GM18517 (cell line): ENCODE measurements around the gene BPIFB6.

Source experiments
- ATAC-seq: cut with Tn5 transposase; IDR thresholded peaks from one replicate; pipeline ENCODE4 v1.9.1; 2021; ENCODE audit warnings: mild to moderate bottlenecking, moderate library complexity; ENCODE audit not compliant: unreplicated experiment

BPIFB6 gene, protein sequence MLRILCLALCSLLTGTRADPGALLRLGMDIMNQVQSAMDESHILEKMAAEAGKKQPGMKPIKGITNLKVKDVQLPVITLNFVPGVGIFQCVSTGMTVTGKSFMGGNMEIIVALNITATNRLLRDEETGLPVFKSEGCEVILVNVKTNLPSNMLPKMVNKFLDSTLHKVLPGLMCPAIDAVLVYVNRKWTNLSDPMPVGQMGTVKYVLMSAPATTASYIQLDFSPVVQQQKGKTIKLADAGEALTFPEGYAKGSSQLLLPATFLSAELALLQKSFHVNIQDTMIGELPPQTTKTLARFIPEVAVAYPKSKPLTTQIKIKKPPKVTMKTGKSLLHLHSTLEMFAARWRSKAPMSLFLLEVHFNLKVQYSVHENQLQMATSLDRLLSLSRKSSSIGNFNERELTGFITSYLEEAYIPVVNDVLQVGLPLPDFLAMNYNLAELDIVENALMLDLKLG

DNA sequence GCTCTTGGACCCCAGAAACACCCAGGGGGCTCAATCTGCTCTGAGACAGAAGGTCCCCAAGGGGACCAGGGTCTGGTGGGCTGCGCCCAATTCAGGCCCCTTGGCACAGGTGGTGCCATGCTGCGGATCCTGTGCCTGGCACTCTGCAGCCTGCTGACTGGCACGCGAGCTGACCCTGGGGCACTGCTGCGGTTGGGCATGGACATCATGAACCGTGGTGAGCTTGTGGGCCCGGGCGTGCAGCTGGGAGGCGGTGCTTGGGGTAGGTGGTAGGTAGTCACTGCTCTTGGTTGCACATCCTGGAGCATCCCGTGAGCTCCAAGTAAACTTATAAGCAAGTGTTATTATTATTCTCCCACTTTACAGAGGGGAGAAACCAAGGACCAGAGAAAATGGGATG, at the start of gene BPIFB6:
Gene BPIFB6 (plus strand): TSS at position 118 of the 400 bp plus-strand sequence. CDS start 0 bp downstream, at position 118.
- no peak for ATAC-seq

GRCh38 chr20:32982617-32983458, 48.6 kb upstream of the BPIFB6 start:
- no peak for ATAC-seq

DNA sequence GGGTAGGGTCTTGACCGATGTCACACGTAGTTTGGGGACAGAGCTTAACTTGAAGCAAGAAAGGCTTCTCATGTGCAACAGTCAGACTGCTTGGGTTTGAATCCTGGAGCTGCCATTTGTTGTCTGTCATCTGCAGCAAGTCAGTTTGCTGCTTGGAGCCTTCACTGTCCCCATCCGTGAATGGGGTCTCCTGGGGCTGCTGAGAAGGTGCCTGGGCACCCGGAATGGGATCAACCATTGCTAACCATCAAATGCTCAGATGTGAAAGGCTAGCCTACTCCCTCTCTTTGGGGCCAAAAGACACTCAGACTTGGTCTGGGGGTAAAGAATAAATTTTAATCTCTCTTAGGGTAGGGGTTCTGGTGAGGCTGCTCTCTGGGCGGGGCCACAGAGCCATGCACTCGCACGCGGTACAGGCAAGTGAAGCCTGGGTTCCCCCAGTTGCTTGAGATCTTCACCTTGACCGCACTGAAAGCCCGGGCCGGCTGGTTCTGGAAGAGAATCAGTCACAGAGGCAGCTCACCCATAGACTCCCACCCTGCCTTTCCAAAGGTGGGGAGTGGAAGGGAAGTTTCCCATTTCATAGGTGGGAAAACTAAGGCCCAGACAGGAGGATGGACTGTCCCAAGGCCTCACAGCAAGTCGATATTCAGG, 47.9 kb upstream of the BPIFB6 start:
- ATAC-seq: no peak

DNA sequence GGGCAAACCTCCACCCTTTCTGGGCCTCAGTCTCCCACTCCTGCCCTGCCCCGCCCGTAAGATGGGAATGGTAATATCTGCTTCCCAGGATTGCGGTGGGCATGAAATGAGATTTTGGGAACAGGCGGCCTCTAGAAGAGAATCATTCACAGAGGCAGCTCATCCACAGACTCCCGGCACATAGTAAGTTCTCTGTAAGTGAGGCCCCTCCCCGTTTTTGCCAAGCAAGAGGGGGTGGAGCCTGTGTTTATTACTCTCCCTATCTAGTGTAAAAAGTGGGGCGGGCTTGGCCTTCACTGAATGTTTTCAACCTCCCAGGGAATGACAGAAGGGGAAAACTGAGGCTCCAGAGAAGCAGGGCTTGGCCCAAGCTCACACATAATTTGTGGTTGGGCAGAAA, 47.3 kb upstream of the BPIFB6 start:
- no peak for ATAC-seq

DNA sequence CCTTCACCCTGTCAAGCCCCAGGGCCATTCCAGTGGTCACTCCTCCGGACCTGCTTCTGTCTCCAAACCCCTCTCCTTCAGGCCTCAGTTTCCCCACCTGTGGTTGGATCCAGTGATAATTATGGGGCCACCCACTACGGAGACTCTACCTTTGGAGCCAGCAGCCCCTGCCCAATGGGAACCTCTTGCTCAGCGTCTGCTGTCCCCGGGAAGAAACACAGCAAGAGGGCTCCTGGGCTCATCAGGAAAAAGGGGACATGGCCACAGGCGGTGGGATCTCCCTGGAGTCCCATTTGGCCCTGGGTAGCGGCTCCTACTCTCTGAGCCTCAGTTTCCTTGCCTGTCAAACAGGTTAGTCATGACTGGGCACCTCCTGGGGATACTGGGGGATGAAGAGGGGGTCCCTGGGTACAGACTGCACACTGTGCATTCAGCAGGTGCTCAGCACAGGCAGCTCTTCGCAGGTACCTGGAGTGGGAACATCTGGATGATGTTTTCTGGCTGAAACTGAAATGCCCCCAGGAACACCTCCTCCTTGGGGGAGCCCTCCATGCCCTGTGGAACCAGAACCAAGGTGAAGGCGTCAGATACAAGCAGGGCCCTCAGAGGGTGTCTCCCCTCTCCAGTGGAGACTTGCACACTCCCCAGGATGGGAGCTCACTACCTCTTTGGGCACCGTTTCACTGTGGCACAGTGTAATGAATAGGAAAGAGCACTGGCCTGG, 46.7 kb upstream of the BPIFB6 start:
- ATAC-seq: no peak

- no peak for ATAC-seq
Observed at GRCh38 chr20:32985596-32985995, 45.9 kb upstream of the BPIFB6 start.

DNA sequence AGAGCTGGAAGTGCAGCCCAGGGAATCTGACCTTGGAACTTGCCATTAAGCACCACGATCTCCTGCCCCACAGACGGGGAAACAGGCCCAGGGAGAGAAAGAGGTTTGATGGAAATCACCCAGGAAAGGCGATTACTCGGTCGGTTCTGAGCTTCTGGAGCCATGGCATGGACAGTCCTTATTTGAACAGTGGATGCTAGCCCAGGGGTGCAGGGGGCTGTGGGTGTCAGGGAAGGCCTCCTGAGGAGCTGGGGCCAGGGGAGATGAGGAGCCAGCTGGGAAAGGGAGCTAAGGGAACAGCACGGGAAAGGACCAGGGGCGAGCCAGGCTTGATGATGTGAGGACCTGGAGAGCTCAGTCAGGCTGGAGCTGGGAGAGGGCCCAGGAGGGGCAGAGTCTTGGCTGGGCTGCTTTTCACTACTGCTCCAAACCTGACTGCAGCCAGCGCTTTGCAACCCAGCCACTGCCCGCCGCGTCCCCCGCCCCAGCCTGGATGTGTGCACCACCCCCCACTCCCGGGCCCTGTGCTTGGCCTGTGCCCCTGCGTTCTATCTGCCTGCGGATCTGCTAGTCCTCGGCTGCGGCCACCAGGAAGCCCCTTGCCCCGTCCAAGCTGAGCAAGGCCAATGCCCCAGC, 45.0 kb upstream of the BPIFB6 start:
- no peak for ATAC-seq

GRCh38 chr20:32987044-32987825, 44.2 kb upstream of the BPIFB6 start:
- no peak for ATAC-seq

DNA sequence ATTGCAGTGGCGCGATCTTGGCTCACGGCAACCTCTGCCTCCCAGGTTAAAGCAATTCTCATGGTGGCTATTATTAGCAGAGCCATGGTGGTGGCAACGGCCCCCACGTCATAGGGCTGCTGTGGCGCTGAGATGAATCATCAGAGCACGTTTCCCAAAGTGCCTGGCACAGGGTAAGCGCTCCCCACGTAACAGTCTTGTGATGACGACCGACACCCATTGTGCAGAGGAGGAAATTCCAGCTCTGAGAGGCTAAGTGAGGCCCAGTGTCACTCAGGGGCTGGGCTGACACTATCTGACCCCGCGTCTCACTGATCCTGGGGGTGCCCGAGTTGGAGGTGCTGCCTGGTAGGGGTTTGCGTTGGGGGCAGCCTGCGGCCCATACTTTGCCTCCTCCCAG, 43.4 kb upstream of the BPIFB6 start:
- ATAC-seq: no peak

- ATAC-seq: no peak
Observed at GRCh38 chr20:32989507-32990283, 41.8 kb upstream of the BPIFB6 start.

DNA sequence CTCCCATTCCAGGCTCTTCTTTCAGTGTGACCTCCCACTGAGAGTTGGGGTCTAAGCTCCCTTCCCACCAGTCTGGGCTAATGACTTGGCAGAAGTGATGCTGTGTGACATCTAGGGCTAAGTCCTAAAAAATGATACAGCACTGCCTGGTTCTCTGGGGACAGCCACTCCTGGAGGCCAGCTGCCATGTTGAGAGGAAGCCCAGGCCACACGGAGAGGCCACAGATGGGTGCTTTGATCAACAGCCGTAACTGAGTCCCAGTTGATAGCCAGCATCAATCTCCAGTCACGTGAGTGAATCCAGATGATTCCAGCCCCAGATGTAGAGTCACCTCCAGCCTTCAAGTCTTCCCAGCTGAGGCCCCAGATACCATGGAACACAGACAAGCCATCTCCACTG, 41.0 kb upstream of the BPIFB6 start:
- no peak for ATAC-seq

DNA sequence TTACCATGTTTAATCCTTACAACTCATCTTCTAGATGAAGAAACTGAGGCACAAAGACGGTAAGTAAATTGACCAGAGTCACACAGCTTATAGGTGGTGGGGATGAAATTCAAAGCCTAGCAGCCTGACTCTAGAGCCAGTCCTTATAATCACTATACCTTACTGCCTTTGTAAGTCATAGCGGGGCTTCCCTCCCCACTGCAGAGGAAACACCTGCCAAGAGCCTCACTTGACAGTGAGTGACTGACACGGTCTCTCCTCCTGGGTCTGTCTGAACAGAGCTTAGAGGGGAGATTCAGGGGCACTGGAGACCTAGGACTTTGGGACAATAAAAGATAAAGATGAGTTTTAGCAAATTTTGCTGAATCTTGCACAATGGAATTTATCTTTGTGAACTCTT, 40.1 kb upstream of the BPIFB6 start:
- ATAC-seq: no peak

GRCh38 chr20:32991792-32992641, 39.4 kb upstream of the BPIFB6 start:
- no peak for ATAC-seq

GRCh38 chr20:32993496-32994050, 37.9 kb upstream of the BPIFB6 start:
- no peak for ATAC-seq

DNA sequence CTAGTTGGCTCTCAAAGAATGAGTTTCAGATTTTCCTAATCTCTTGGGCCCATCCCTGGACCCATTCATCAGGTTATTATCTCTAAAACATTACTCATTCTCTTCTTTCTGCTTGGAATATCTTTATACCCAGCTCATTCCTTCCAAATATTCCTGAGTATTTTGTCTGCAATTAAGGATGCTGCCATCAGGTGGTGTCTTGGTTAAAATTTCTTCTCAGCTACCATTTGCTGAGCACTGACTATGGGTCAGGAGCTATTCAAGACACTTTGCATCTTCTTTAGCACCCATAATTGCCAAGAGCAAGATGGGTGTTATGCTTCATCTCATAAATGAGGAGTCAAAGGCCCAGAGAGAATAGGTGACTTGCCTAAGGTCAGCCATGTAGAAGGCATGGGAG, 35.6 kb upstream of the BPIFB6 start:
- no peak for ATAC-seq

DNA sequence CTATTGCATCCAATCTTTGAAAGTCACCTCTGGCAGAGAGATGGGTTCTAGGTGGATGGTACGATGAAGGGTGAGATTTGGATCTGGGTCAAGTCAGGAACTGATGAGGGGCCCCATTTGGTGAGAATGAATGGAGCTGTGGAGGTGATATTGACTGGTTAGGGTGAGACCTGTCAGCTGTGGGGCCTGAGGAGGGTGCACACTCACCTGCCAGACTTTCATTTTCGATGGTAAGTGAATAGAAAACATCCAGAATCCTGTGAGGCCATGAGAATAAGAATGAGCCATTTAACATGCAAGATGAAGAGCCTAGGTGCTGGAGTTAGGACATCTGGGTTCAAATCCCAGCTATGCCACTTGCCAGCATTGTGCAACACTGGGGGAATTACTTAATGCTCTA, 34.0 kb upstream of the BPIFB6 start:
- no peak for ATAC-seq

- ATAC-seq: no peak
Observed at GRCh38 chr20:32999603-33000250, 31.7 kb upstream of the BPIFB6 start.
